ENCODE data around the gene SCUBE3. TPM values are rescaled to one million over a fixed set of nuclear protein-coding genes. Genes with fewer than 3 reads are reported as not detected.

Gene SCUBE3
- total RNA-seq, 5 donors from 2014 or later (not counting 1 experiment from before 2014, with no cell fraction given) = 0.03 to 0.14 (median 0.08) TPM; not detected in 1

DNA sequence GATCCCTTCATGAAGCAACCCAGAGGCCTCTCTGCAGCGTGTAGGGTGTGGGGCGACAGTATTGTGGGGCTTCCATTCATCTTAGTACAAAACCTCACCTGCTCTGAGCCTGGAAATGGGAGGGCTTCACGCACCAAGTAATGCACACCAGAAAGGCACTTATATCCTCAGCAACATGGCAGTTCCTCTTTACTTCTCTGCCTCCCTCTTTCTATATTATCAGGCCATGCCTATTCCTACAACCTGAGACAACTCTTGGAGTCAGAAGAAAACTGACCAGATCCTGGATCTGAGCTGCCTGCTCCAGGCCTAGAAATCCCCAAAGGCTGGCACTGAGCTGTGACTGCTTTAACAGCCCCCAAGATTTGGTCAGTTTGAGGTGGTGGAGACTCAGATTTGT lies 38.2 kb downstream of the SCUBE3 start:
- H3K27ac Mint-ChIP-seq = no peak overlapping the region
- ChIA-PET POLR2A (no interaction called here), CTCF (no interaction called here)
- no peaks in the 10 kb centered on the region for H3K9me3 Mint-ChIP-seq
- peaks cover 3 to 29% (median 14%) of the 10 kb centered on the region in 3 donors for H3K4me1 Mint-ChIP-seq
- no peak for DNase-seq
- Histone ChIP-seq H3K4me1 (ENCODE audit: control insufficient read depth in 1 of 2, extremely low read depth in 1 of 2, insufficient read depth in 2 of 2, low read length in 2 of 2) (no peaks in the 10 kb centered on the region), H3K4me3 (ENCODE audit: control insufficient read depth in 1 of 2, extremely low read depth in 1 of 2, low read length in 1 of 2) (no peak overlapping the region), H3K27ac (ENCODE audit: low read length) (no peak overlapping the region), H3K27me3 (replicated peaks in 1 of 2; ENCODE audit: control insufficient read depth in 2 of 2, extremely low read depth in 1 of 2, insufficient read depth in 2 of 2, low read length in 1 of 2) (no peaks in the 10 kb centered on the region), H3K9me3 (no peaks in the 10 kb centered on the region), H3K36me3 (ENCODE audit: control insufficient read depth in 2 of 2, extremely low read depth in 1 of 2, insufficient read depth in 1 of 2, low read length in 1 of 2) (peaks cover 0 to 7% of the 10 kb centered on the region in 2 donors)
- 83% methylated on average over 1 of the region's 3 CpGs for WGBS (ENCODE audit: insufficient coverage)
- H3K36me3 Mint-ChIP-seq = peaks cover 7% of the 10 kb centered on the region
- ATAC-seq (replicated peaks in 1 of 4) = no peak
- no peaks in the 10 kb centered on the region for H3K27me3 Mint-ChIP-seq
- H3K4me3 Mint-ChIP-seq = no peak overlapping the region

DNA sequence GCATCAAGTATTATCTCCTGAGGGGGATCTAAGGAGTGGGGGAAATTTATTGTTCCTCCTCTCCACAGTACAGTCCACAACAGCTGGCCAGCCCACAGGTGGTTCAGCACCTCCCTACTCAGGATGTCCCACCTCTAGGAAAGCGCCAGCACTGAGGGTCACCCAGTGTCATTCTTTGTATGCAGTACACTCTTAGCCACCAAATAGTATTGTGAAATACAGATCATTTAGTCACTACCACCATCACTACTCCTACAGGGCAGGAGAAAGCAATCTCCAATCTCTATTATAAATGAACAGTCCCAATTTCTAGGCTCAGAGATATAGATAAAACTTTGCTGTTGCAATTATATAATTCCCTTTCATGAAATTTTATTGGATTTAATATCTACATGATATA lies 39.5 kb downstream of the SCUBE3 start:
- CTCF ChIA-PET = no interaction called here
- Mint-ChIP-seq H3K27ac (no peak overlapping the region), H3K4me3 (no peak overlapping the region), H3K27me3 (no peaks in the 10 kb centered on the region), H3K9me3 (no peaks in the 10 kb centered on the region), H3K36me3 (peaks cover 7% of the 10 kb centered on the region), H3K4me1 (peaks cover 5 to 23% (median 14%) of the 10 kb centered on the region in 3 donors)
- H3K27me3 ChIP-seq (replicated peaks in 1 of 2; ENCODE audit: control insufficient read depth in 2 of 2, extremely low read depth in 1 of 2, insufficient read depth in 2 of 2, low read length in 1 of 2) = no peaks in the 10 kb centered on the region
- no peaks in the 10 kb centered on the region for H3K9me3 ChIP-seq
- H3K4me1 ChIP-seq (ENCODE audit: control insufficient read depth in 1 of 2, extremely low read depth in 1 of 2, insufficient read depth in 2 of 2, low read length in 2 of 2) = peaks cover 0 to 5% of the 10 kb centered on the region in 2 experiments
- no peak overlapping the region for H3K27ac ChIP-seq (ENCODE audit: low read length)
- ATAC-seq (replicated peaks in 1 of 4) (no peak), DNase-seq (no peak)
- WGBS (ENCODE audit: insufficient coverage) = no CpG with 5 or more reads among the region's 1 CpG
- POLR2A ChIA-PET = no interaction called here
- peaks cover 0 to 7% of the 10 kb centered on the region in 2 donors for H3K36me3 ChIP-seq (ENCODE audit: control insufficient read depth in 2 of 2, extremely low read depth in 1 of 2, insufficient read depth in 1 of 2, low read length in 1 of 2)
- H3K4me3 ChIP-seq (ENCODE audit: control insufficient read depth in 1 of 2, extremely low read depth in 1 of 2, low read length in 1 of 2) = no peak overlapping the region

DNA sequence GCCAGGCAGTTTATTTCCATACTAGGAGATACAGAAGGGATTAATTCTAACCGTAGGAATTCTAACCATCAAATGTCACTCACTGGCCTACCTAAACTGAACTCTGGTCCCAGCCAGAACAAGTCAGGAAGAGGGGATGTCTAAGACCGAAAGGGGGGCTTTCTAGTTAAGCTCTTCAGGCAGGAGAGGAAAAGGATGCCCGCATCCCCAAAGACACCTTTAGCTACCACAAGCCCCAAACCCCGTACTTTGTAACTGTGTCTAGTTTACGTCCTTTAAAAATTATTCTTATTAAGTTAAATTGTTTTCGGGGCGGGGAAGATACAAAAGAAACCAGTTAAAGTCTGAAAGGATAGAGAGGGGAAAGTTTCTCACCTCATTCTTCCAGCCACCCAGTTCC lies 44.6 kb downstream of the SCUBE3 start:
- H3K9me3 Mint-ChIP-seq = no peaks in the 10 kb centered on the region
- no peaks in the 10 kb centered on the region for H3K9me3 ChIP-seq
- H3K27me3 Mint-ChIP-seq = no peaks in the 10 kb centered on the region
- H3K27ac ChIP-seq (ENCODE audit: low read length) = peak overlapping the region; percentile 97
- H3K36me3 ChIP-seq (ENCODE audit: control insufficient read depth in 2 of 2, extremely low read depth in 1 of 2, insufficient read depth in 1 of 2, low read length in 1 of 2) = no peaks in the 10 kb centered on the region
- peak overlapping the region in 1 of 2 donors; percentile 99 for H3K4me3 ChIP-seq (ENCODE audit: control insufficient read depth in 1 of 2, extremely low read depth in 1 of 2, low read length in 1 of 2)
- no peaks in the 10 kb centered on the region for H3K27me3 ChIP-seq (replicated peaks in 1 of 2; ENCODE audit: control insufficient read depth in 2 of 2, extremely low read depth in 1 of 2, insufficient read depth in 2 of 2, low read length in 1 of 2)
- CTCF ChIA-PET = interaction anchor here in 1 of 2 donors (1.2 to 1.5 kb wide), 4 partner anchors 10 to 74 kb away, joined by 3 to 4 read pairs (median 4); no protein-coding TSS in a partner anchor
- peak overlapping the region; percentile 94 to 95 (median 94) for H3K4me3 Mint-ChIP-seq
- DNase-seq (peak in 1 of 35 experiments; percentile 11), ATAC-seq (replicated peaks in 1 of 4) (no peak)
- H3K27ac Mint-ChIP-seq = peak overlapping the region; percentile 94 to 96
- no CpG with 5 or more reads among the region's 7 CpGs for WGBS (ENCODE audit: insufficient coverage)
- H3K4me1 Mint-ChIP-seq = peaks cover 46 to 47% (median 46%) of the 10 kb centered on the region in 3 donors
- peaks cover 3% of the 10 kb centered on the region for H3K36me3 Mint-ChIP-seq
- H3K4me1 ChIP-seq (ENCODE audit: control insufficient read depth in 1 of 2, extremely low read depth in 1 of 2, insufficient read depth in 2 of 2, low read length in 2 of 2) = peaks cover 7 to 30% of the 10 kb centered on the region in 2 experiments
- POLR2A ChIA-PET = no interaction called here

DNA sequence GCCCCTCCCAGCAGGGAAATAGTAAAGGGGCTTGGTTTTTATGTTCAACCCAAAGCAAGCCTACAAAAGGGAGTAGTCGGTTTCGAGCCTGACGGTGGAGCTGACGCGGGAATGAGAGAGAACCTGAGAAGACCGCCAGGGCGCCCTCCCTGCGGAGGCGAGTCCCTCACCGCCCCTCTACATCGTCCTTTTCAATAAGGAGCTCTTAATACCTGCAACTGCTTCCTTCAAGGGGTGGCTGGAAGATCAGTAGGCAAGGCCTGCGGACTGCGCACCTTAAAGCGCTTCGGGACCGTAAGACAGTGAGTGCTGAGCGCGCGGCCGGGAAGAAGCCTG lies 45.1 kb downstream of the SCUBE3 start:
- no peaks in the 10 kb centered on the region for H3K9me3 Mint-ChIP-seq
- peak in 17 of 35 experiments; percentile 7 to 47 (median 35) for DNase-seq
- H3K4me1 Mint-ChIP-seq = peaks cover 47 to 51% (median 49%) of the 10 kb centered on the region in 3 donors
- peak overlapping the region; percentile 94 to 95 (median 94) for H3K4me3 Mint-ChIP-seq
- CTCF ChIA-PET = interaction anchor here in 1 of 2 donors (1.2 to 1.5 kb wide), 3 partner anchors 9 to 74 kb away, joined by 3 to 4 read pairs (median 4); no protein-coding TSS in a partner anchor
- H3K36me3 ChIP-seq (ENCODE audit: control insufficient read depth in 2 of 2, extremely low read depth in 1 of 2, insufficient read depth in 1 of 2, low read length in 1 of 2) = no peaks in the 10 kb centered on the region
- peaks cover 2% of the 10 kb centered on the region for H3K36me3 Mint-ChIP-seq
- no peaks in the 10 kb centered on the region for H3K27me3 ChIP-seq (replicated peaks in 1 of 2; ENCODE audit: control insufficient read depth in 2 of 2, extremely low read depth in 1 of 2, insufficient read depth in 2 of 2, low read length in 1 of 2)
- POLR2A ChIA-PET = interaction anchor here in 1 of 2 donors (0.6 to 1.2 kb wide), 2 partner anchors 369 to 1335 kb away, joined by 4 read pairs; partner anchors contain the start of gene SRSF3
- peak; percentile 28 to 30 (median 29) for ATAC-seq (replicated peaks in 1 of 4)
- no peaks in the 10 kb centered on the region for H3K9me3 ChIP-seq
- peak overlapping the region; percentile 94 to 96 for H3K27ac Mint-ChIP-seq
- WGBS (ENCODE audit: insufficient coverage) = 0% methylated on average over 15 of the region's 20 CpGs
- H3K4me3 ChIP-seq (ENCODE audit: control insufficient read depth in 1 of 2, extremely low read depth in 1 of 2, low read length in 1 of 2) = peak overlapping the region; percentile 90 to 99
- no peaks in the 10 kb centered on the region for H3K27me3 Mint-ChIP-seq
- peak overlapping the region; percentile 97 for H3K27ac ChIP-seq (ENCODE audit: low read length)
- peaks cover 7 to 34% of the 10 kb centered on the region in 2 experiments for H3K4me1 ChIP-seq (ENCODE audit: control insufficient read depth in 1 of 2, extremely low read depth in 1 of 2, insufficient read depth in 2 of 2, low read length in 2 of 2)

DNA sequence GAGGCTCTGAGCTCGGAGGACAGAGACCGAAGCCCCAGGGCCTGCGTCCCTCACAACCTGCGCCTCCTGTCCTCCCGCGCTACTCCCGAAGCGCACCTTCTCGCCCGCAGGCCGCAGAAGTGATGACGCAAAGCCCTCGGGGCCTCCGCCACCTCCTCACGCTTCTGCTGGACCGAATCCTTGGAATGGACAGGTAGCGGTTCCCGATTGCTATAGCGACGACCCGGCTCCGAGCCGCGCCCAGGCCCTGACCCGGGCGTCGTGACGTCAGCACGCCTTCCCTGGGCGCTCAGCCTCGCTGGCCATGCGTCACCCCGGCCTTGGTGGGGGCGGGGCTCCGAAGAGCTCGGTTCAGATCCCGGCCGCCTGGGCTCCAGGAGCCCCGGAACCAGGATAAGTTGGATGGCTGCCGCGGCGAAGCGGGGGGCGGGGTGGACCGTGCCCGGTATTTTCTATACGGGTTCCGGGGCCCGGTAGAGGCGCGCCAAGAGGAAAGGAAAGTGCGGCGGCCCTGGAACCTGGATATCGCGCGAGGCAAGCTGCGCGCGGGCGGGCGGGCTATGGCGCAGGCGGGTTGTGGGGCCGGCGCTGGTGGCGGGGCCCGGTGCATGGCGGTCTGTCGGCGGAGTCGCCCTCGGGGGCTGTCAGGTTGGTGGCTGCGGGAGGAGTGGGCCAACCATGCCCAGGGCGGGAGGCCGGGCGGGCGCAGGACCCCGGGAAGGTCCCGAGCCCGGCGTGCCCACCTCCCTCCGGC lies 45.6 kb downstream of the SCUBE3 start, which contains the start of gene ZNF76:
Gene ZNF76 (plus strand): TSS at position 542 of the 754 bp plus-strand sequence. CDS start 21,417 bp downstream, outside the sequence.
- H3K4me1 ChIP-seq (ENCODE audit: control insufficient read depth in 1 of 2, extremely low read depth in 1 of 2, insufficient read depth in 2 of 2, low read length in 2 of 2) = peaks cover 7 to 35% of the 10 kb centered on the region in 2 experiments
- peak within 1 kb of the TSS; percentile 97 for H3K27ac ChIP-seq (ENCODE audit: low read length)
- peak; percentile 77 to 97 (median 89) for DNase-seq
- Mint-ChIP-seq H3K4me3 (peak within 1 kb of the TSS; percentile 94 to 95 (median 94)), H3K4me1 (peaks cover 49 to 56% (median 54%) of the 10 kb centered on the region in 3 donors), H3K36me3 (no peaks in the 10 kb centered on the region), H3K9me3 (no peaks in the 10 kb centered on the region), H3K27me3 (no peaks in the 10 kb centered on the region), H3K27ac (peak within 1 kb of the TSS; percentile 94 to 96)
- H3K36me3 ChIP-seq (ENCODE audit: control insufficient read depth in 2 of 2, extremely low read depth in 1 of 2, insufficient read depth in 1 of 2, low read length in 1 of 2) = no peaks in the 10 kb centered on the region
- H3K9me3 ChIP-seq = no peaks in the 10 kb centered on the region
- CTCF ChIA-PET = interaction anchor here in 1 of 2 donors (1.2 to 1.5 kb wide), 3 partner anchors 9 to 73 kb away, joined by 3 to 4 read pairs (median 4); no protein-coding TSS in a partner anchor
- ATAC-seq (replicated peaks in 1 of 4) = peak; percentile 85 to 90 (median 88)
- POLR2A ChIA-PET = interaction anchor here in 1 of 2 donors (0.5 to 1.2 kb wide), 5 partner anchors 86 to 1335 kb away, joined by 3 to 5 read pairs (median 4); partner anchors contain the start of gene SRSF3
- no peaks in the 10 kb centered on the region for H3K27me3 ChIP-seq (replicated peaks in 1 of 2; ENCODE audit: control insufficient read depth in 2 of 2, extremely low read depth in 1 of 2, insufficient read depth in 2 of 2, low read length in 1 of 2)
- under 1% methylated on average over 72 of the region's 82 CpGs for WGBS (ENCODE audit: insufficient coverage)
- peak within 1 kb of the TSS; percentile 90 to 99 for H3K4me3 ChIP-seq (ENCODE audit: control insufficient read depth in 1 of 2, extremely low read depth in 1 of 2, low read length in 1 of 2)

DNA sequence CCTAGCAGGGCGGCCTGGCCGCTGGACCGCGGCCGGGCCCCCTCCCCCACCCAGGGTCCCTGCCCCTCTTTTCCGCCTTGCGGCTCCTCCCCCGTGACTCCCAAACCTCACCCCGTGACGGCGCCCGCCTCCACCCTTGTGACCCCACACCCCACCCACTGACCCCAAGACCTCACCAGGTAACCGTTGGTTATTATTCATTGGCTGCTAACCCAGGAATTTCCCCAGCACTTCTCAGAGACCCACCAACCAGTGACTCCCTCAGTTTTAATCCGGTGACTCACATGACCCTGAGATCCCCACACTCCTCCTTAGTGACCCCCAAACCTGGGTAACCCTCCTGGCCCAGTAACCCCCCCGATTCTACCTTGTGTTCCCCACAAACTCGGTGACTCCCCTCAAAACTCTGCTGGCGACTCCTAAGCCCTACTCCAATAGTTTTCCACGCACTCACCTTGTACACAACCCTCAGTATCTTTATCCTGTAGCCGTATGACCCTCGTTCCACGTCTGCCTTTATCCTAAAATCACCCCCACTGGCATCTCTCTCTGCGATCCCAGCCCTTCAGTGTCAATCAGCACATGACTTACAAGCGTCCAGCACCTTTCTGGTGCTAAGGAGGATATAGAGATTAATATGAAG lies 46.3 kb downstream of the SCUBE3 start:
- Mint-ChIP-seq H3K36me3 (no peaks in the 10 kb centered on the region), H3K4me3 (peak overlapping the region; percentile 83 to 94 (median 89)), H3K27ac (peak overlapping the region; percentile 90 to 92), H3K9me3 (no peaks in the 10 kb centered on the region), H3K27me3 (no peaks in the 10 kb centered on the region), H3K4me1 (peaks cover 55 to 62% (median 60%) of the 10 kb centered on the region in 3 donors)
- ATAC-seq (replicated peaks in 1 of 4) (peak; percentile 42 to 70 (median 45)), DNase-seq (peak in 34 of 35 experiments; percentile 40 to 86 (median 75))
- Histone ChIP-seq H3K36me3 (ENCODE audit: control insufficient read depth in 2 of 2, extremely low read depth in 1 of 2, insufficient read depth in 1 of 2, low read length in 1 of 2) (no peaks in the 10 kb centered on the region), H3K4me3 (ENCODE audit: control insufficient read depth in 1 of 2, extremely low read depth in 1 of 2, low read length in 1 of 2) (peak overlapping the region; percentile 90 to 99), H3K4me1 (ENCODE audit: control insufficient read depth in 1 of 2, extremely low read depth in 1 of 2, insufficient read depth in 2 of 2, low read length in 2 of 2) (peaks cover 7 to 35% of the 10 kb centered on the region in 2 experiments), H3K9me3 (no peaks in the 10 kb centered on the region), H3K27me3 (replicated peaks in 1 of 2; ENCODE audit: control insufficient read depth in 2 of 2, extremely low read depth in 1 of 2, insufficient read depth in 2 of 2, low read length in 1 of 2) (no peaks in the 10 kb centered on the region), H3K27ac (ENCODE audit: low read length) (peak overlapping the region; percentile 97)
- POLR2A ChIA-PET = interaction anchor here in 1 of 2 donors (0.5 to 1.2 kb wide), 4 partner anchors 85 to 1335 kb away, joined by 3 to 5 read pairs (median 4); no protein-coding TSS in a partner anchor
- WGBS (ENCODE audit: insufficient coverage) = 17% methylated on average over 8 of the region's 23 CpGs
- CTCF ChIA-PET = interaction anchor here in 1 of 2 donors (1.5 kb wide), 2 partner anchors 19 to 72 kb away, joined by 4 read pairs; no protein-coding TSS in a partner anchor
